MM.1S (cell line): ENCODE results near the gene KRTAP4-5.
"Not testable (repeated sequence)": the region's sequence is repeated elsewhere in the genome, so short reads cannot be mapped to it uniquely, and the experiment has no call there.

Experiments
- DNase-seq: peaks from one replicate; pipeline ENCODE4 v3.0.0-alpha.2; 2015
- H2AFZ ChIP-seq: fragments of 300-600 bp; sonication (generic); 2 replicates; pipeline ENCODE4 v1.6.0; 2016; ENCODE audit warnings: antibody characterized with exemption, low read length
- H3F3A ChIP-seq: fragments of 300-600 bp; sonication (generic); 2 replicates; pipeline ENCODE4 v1.6.1; 2016; ENCODE audit warnings: mild to moderate bottlenecking, antibody characterized with exemption, low read length, moderate library complexity, mixed read lengths; ENCODE audit not compliant: insufficient read depth
- H3K27ac ChIP-seq: fragments of 300-600 bp; sonication (generic); 2 replicates; pipeline ENCODE4 v1.5.1; 2016; ENCODE audit warnings: mild to moderate bottlenecking, low read length
- H3K27me3 ChIP-seq: fragments of 300-600 bp; sonication (generic); replicated peaks from 2 replicates; pipeline ENCODE4 v1.6.0; 2016; ENCODE audit warnings: low read length; ENCODE audit not compliant: insufficient read depth
- H3K36me3 ChIP-seq: fragments of 300-600 bp; sonication (generic); replicated peaks from 2 replicates; pipeline ENCODE4 v1.6.1; 2016; ENCODE audit warnings: mild to moderate bottlenecking, low read length, mixed read lengths; ENCODE audit not compliant: insufficient read depth
- H3K4me1 ChIP-seq: fragments of 300-600 bp; sonication (generic); 2 replicates; pipeline ENCODE4 v1.6.1; 2016; ENCODE audit warnings: low read length, mixed read lengths
- H3K4me2 ChIP-seq: fragments of 300-600 bp; sonication (generic); 2 replicates; pipeline ENCODE4 v1.6.0; 2016; ENCODE audit warnings: low read depth, low read length
- H3K4me3 ChIP-seq: fragments of 300-600 bp; sonication (generic); 2 replicates; pipeline ENCODE4 v1.5.1; 2016; ENCODE audit warnings: low read length, mixed read lengths
- H3K79me2 ChIP-seq: fragments of 300-600 bp; sonication (generic); 2 replicates; pipeline ENCODE4 v1.6.1; 2016; ENCODE audit warnings: mixed run types, low read length, mixed read lengths
- H3K9ac ChIP-seq: fragments of 300-600 bp; sonication (generic); 2 replicates; pipeline ENCODE4 v1.6.1; 2016; ENCODE audit warnings: low read length, mixed read lengths
- H3K9me2 ChIP-seq: fragments of 300-600 bp; sonication (generic); replicated peaks from 2 replicates; pipeline ENCODE4 v1.6.1; 2016; ENCODE audit warnings: mild to moderate bottlenecking, low read length, mixed read lengths; ENCODE audit not compliant: insufficient read depth
- H3K9me3 ChIP-seq: fragments of 300-600 bp; sonication (generic); replicated peaks from 2 replicates; pipeline ENCODE4 v1.6.1; 2016; ENCODE audit warnings: mild to moderate bottlenecking, low read length, mixed read lengths; ENCODE audit not compliant: insufficient read depth
- H4K20me1 ChIP-seq: fragments of 300-600 bp; sonication (generic); 2 replicates; pipeline ENCODE4 v1.6.1; 2016; ENCODE audit warnings: mild to moderate bottlenecking, low read length, moderate library complexity, mixed read lengths; ENCODE audit not compliant: insufficient read depth
- EZH2 ChIP-seq: fragments of 300-600 bp; sonication (generic); optimal IDR thresholded peaks from 2 replicates; pipeline ENCODE3; 2017; ENCODE audit warnings: low read depth, mild to moderate bottlenecking, antibody characterized with exemption, low read length, mixed read lengths
- EZH2phosphoT487 ChIP-seq: fragments of 300-600 bp; sonication (generic); IDR thresholded peaks from 2 replicates; pipeline ENCODE4 v1.6.1; 2018; ENCODE audit warnings: antibody characterized with exemption, low read length
- TF ChIP-seq, protein P1 (sequence below): fragments of 300-600 bp; sonication (generic); IDR thresholded peaks from 2 replicates; pipeline ENCODE4 v1.5.1; 2016; ENCODE audit warnings: antibody characterized with exemption, low read length, mixed read lengths

The KRTAP4-5 gene

DNA sequence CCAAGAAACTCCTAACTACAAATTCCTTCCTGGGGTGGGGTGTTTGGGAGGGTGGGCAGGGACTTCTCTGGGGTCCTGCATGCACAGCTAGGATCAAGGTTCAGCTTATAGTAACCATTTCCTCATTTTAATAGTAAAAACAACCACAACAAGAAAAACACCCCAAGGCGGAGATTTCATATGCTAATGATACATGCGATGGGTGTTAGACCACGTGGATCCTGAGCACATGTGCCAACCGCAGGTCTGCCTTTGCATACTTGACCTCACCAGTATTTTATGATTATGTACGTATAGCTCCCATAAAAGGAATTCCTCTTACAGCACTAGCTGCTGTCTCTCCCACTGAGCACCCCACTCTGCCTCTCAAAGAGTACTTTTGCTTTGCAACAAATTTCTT is 33.3 kb downstream of the KRTAP4-5 start:
- Histone ChIP-seq H2AFZ (no peak overlapping the region), H3K4me1 (no peaks in the 10 kb centered on the region), H3K36me3 (no peaks in the 10 kb centered on the region), H3F3A (no peaks in the 10 kb centered on the region), H3K27ac (no peak overlapping the region), H4K20me1 (no peaks in the 10 kb centered on the region), H3K4me3 (no peak overlapping the region), H3K9ac (no peak overlapping the region), H3K4me2 (no peak overlapping the region), H3K27me3 (no peaks in the 10 kb centered on the region), H3K9me2 (no peaks in the 10 kb centered on the region), H3K9me3 (no peaks in the 10 kb centered on the region), H3K79me2 (no peaks in the 10 kb centered on the region)
- DNase-seq, result no peak
- TF ChIP-seq EZH2 (no peak), EZH2phosphoT487 (no peak)
- TF ChIP-seq, protein P1, sequence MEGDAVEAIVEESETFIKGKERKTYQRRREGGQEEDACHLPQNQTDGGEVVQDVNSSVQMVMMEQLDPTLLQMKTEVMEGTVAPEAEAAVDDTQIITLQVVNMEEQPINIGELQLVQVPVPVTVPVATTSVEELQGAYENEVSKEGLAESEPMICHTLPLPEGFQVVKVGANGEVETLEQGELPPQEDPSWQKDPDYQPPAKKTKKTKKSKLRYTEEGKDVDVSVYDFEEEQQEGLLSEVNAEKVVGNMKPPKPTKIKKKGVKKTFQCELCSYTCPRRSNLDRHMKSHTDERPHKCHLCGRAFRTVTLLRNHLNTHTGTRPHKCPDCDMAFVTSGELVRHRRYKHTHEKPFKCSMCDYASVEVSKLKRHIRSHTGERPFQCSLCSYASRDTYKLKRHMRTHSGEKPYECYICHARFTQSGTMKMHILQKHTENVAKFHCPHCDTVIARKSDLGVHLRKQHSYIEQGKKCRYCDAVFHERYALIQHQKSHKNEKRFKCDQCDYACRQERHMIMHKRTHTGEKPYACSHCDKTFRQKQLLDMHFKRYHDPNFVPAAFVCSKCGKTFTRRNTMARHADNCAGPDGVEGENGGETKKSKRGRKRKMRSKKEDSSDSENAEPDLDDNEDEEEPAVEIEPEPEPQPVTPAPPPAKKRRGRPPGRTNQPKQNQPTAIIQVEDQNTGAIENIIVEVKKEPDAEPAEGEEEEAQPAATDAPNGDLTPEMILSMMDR, result no peak

DNA sequence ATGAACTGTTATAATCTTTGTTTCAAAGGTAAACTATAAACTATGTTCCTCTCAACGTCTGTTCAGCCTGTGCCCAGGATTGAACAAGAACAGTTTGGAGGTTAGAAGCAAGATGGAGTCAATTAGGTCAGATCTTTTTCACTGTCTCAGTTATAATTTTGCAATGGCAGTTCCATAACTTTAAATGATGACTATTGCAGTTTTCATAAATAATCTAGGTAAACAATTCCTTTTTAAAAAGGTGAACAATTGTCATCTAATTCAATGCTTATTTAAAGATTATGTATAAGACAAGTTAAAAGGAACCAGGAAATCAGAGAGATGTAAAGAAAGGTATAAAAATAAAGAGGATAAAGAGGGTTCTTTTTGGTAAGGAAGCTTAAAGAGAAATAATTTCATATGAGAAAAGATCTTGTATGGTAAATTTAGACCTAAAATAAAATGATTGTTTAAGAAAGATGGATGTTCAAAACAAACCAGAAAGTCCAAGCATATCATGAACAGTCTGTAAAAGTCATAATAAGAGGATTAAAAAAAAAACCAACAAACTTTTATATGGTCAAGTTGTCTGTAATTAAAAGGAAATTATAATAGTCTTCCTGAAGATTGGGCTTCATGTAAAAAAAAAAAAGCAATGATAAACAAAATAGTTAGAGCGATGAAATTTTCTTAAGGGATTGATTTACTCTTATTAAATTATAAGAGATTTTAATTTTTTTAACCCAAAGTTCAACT is 38.3 kb downstream of the KRTAP4-5 start:
- no peaks in the 10 kb centered on the region for H3K9me2 ChIP-seq
- TF ChIP-seq EZH2, result no peak
- H3F3A ChIP-seq, result no peaks in the 10 kb centered on the region

DNA sequence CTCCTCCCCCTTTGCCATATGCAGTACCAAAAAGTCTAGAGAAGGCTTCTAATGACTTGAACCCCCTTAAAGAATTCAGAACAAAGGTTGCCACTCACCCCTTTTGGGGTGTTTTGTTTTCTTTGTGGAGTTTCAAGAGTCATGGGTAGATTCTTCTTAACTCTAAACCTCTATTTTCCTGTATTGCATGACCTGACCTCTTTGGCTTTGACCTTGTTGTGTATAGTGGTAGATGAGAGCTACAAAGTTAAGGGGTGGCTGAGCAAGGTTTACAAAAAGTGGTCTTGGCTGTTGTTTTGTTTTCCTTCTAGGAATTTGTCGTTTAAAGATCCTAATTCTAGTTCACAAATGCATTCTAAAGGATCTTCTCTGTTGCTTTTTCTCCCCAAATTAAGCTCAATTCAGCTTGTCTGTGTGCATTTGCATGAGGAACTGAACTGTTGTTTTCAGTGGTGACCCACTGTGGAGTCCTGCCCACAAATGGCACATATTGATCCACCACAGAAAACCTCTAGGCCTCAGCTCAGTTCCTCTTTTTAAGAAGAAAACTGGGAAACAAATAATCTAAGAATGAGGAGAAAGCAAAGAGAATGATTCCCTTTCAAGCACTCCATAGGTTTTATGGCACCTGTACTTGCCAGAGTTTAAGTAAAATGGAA is 40.8 kb downstream of the KRTAP4-5 start:
- not testable (repeated sequence) for H3K4me2 ChIP-seq, H3K4me3 ChIP-seq, H4K20me1 ChIP-seq, H3K4me1 ChIP-seq, H3K9me2 ChIP-seq, DNase-seq, H3F3A ChIP-seq, H3K9me3 ChIP-seq, H3K79me2 ChIP-seq, H3K36me3 ChIP-seq, H3K27me3 ChIP-seq, H3K9ac ChIP-seq, H3K27ac ChIP-seq, H2AFZ ChIP-seq

More for the DNA sequence above, 38.3 kb downstream of the KRTAP4-5 start:
- Histone ChIP-seq H3K9ac (no peak overlapping the region), H3K4me3 (no peak overlapping the region), H4K20me1 (no peaks in the 10 kb centered on the region), H2AFZ (no peak overlapping the region), H3K27ac (no peak overlapping the region), H3K4me2 (no peak overlapping the region), H3K27me3 (no peaks in the 10 kb centered on the region), H3K36me3 (no peaks in the 10 kb centered on the region), H3K79me2 (no peaks in the 10 kb centered on the region), H3K9me3 (no peaks in the 10 kb centered on the region), H3K4me1 (no peaks in the 10 kb centered on the region)
- DNase-seq, result no peak

DNA sequence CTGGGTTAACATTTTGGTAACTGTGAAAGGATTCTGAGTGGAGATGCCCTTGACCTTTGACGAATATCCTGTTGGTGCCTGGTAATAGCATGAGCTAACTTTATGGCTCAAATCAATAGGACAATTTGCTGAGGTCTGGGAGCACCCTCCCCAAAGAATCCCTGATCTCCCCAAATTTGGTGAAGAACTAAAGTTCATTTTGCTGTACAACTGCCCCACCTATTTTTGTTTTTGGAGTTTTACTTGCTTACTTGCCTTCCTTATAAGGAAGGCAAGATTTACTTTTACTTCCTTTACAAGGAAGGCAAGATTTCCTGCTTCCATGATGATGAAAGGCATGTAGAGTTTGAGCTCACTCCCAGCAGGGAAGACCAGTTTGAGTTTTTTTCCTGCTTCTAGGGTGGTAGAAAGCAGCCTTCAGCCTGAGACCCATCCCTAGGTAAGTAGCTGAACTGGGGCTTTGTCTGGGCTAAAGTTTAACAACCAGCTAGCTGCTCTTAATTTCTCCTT is 41.6 kb downstream of the KRTAP4-5 start:
- no peaks in the 10 kb centered on the region for H3K36me3 ChIP-seq
- no peak overlapping the region for H3K4me3 ChIP-seq
- H3K4me1 ChIP-seq, result no peaks in the 10 kb centered on the region
- no peak overlapping the region for H3K27ac ChIP-seq
- no peak overlapping the region for H2AFZ ChIP-seq
- no peaks in the 10 kb centered on the region for H4K20me1 ChIP-seq
- H3K27me3 ChIP-seq, result no peaks in the 10 kb centered on the region
- no peak overlapping the region for H3K9ac ChIP-seq
- no peaks in the 10 kb centered on the region for H3K79me2 ChIP-seq
- no peaks in the 10 kb centered on the region for H3K9me2 ChIP-seq
- DNase-seq, result no peak
- H3K4me2 ChIP-seq, result no peak overlapping the region
- no peaks in the 10 kb centered on the region for H3K9me3 ChIP-seq
- no peak for TF ChIP-seq EZH2phosphoT487
- TF ChIP-seq, protein P1, result no peak
- TF ChIP-seq EZH2, result no peak
- no peaks in the 10 kb centered on the region for H3F3A ChIP-seq

DNA sequence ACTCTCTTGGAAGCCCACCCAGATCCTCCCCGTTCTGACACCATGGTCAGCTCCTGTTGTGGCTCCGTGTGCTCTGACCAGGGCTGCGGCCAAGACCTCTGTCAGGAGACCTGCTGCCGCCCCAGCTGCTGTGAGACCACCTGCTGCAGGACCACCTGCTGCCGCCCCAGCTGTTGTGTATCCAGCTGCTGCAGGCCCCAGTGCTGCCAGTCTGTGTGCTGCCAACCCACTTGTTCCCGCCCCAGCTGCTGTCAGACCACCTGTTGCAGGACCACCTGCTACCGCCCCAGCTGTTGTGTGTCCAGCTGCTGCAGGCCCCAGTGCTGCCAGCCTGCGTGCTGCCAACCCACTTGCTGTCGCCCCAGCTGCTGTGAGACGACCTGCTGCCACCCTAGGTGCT is 44.3 kb downstream of the KRTAP4-5 start, which contains the start of gene KRTAP4-9:
KRTAP4-9 (plus strand) TSS at position 43 of the 400 bp plus-strand sequence; CDS start at position 43, 0 bp downstream.
- DNase-seq, H3K9me3 ChIP-seq, H3K9ac ChIP-seq, H3K4me2 ChIP-seq, H3F3A ChIP-seq, H3K27me3 ChIP-seq, H3K4me3 ChIP-seq, H3K9me2 ChIP-seq, H2AFZ ChIP-seq, H3K4me1 ChIP-seq, H3K27ac ChIP-seq, H3K36me3 ChIP-seq, H4K20me1 ChIP-seq, H3K79me2 ChIP-seq: not testable (repeated sequence)

DNA sequence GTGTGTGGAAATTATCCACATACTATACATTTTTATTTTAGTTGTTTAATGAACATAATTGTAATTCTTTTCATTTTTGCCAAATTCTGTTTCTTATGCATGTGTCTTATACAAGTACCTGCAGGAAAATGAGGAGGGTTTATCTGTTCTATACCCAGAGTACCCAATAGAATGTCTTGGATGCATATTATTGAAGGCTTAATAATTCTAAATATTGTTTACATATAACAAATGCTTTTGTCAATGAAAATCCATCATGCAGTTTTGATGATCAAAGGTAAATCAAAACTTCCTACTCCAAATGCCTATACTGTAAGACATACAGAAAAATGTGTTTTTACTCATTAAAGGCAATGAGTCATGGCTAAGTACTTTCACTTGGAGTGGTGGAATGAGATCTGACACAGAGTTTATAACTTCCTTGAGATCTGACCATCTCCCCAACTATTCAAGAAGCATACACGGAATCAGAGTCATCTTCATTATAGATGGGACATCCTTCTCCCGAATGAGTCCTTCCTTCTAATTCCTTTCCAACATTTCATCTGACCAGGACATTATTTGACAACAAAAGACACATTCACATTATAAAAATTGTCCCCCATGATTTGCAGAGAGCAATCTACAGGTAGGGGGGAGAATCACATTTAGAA is 45.1 kb downstream of the KRTAP4-5 start:
- not testable (repeated sequence) for H3K4me3 ChIP-seq, H3K4me2 ChIP-seq, DNase-seq, H3K36me3 ChIP-seq, H3K9me3 ChIP-seq, H3K79me2 ChIP-seq, H3F3A ChIP-seq, H2AFZ ChIP-seq, H3K9ac ChIP-seq, H3K9me2 ChIP-seq, H3K27me3 ChIP-seq, H4K20me1 ChIP-seq, H3K4me1 ChIP-seq, H3K27ac ChIP-seq
